Small intestine (tissue), 7 donors: Measurements from ENCODE around the gene ALMS1. TPM values are rescaled to one million over a fixed set of nuclear protein-coding genes. Genes with fewer than 3 reads are reported as not detected.
"Not testable (repeated sequence)": the region's sequence is repeated elsewhere in the genome, so short reads cannot be mapped to it uniquely, and the experiment has no call there.

Experiments
- DNase-seq, 2 donors: peaks; one replicate each; pipeline versions ENCODE4 v3.0.0 to v3.0.0-alpha.2; 2013
- FAIRE-seq: peaks from 2 replicates; lab custom pipeline; 2012; peaks lifted over from hg19 to GRCh38; lab: Jason Lieb, UNC
- H3K27ac ChIP-seq, 3 donors: one replicate each; pipeline ENCODE4 v1.5.1; 2013; ENCODE audit warnings: low read length in 2 of 3, mild to moderate bottlenecking in 2 of 3, control low read depth in 1 of 3, inconsistent platforms in 1 of 3, low read depth in 1 of 3, moderate library complexity in 1 of 3
- H3K27me3 ChIP-seq, 3 donors: one replicate each; pipeline ENCODE4 v1.6.1; 2013; ENCODE audit warnings: low read length in 3 of 3, inconsistent platforms in 1 of 3; ENCODE audit not compliant: control insufficient read depth in 3 of 3, insufficient read depth in 3 of 3
- H3K36me3 ChIP-seq, 3 donors: one replicate each; pipeline ENCODE4 v1.6.1; 2013; ENCODE audit warnings: low read length in 3 of 3, inconsistent platforms in 1 of 3, low read depth in 1 of 3, mild to moderate bottlenecking in 1 of 3, moderate library complexity in 1 of 3; ENCODE audit not compliant: control insufficient read depth in 3 of 3, insufficient read depth in 2 of 3
- H3K4me1 ChIP-seq, 3 donors: one replicate each; pipeline ENCODE4 v1.6.1; 2013; ENCODE audit warnings: low read length in 2 of 3, inconsistent platforms in 1 of 3, low read depth in 1 of 3, mild to moderate bottlenecking in 1 of 3, moderate library complexity in 1 of 3; ENCODE audit not compliant: control insufficient read depth in 3 of 3, insufficient read depth in 2 of 3
- H3K4me3 ChIP-seq, 3 donors: one replicate each; pipeline ENCODE4 v1.5.1; 2013; ENCODE audit warnings: low read length in 3 of 3, control low read depth in 1 of 3, inconsistent platforms in 1 of 3, low read depth in 1 of 3, mild to moderate bottlenecking in 1 of 3, moderate library complexity in 1 of 3
- H3K9me3 ChIP-seq, 2 donors: one replicate each; pipeline ENCODE4 v1.6.1; 2013; ENCODE audit warnings: low read depth in 1 of 2, low read length in 1 of 2; ENCODE audit not compliant: control insufficient read depth in 2 of 2, insufficient read depth in 1 of 2
- WGBS, 3 donors: extraction: QIAGEN DNeasy Blood & Tissue Kit; methylation state at CpG; one replicate each; pipeline ENCODE4 v1.1.7; 2013; 5-methylcytosine and 5-hydroxymethylcytosine counted together
- polyA plus RNA-seq, 4 donors: library from polyadenylated mRNA; stranded (reverse) in 3 of 4; unstranded in 1 of 4; fragments of 200-250 nt in 3 of 4; fragments of 120-200 nt in 1 of 4; gene quantifications; one replicate each; pipeline versions ENCODE4 v1.2.1 to v1.2.3, GENCODE V29; 2013
- donor health status: healthy with polysubstance abuse.
- donor health status: control.
- donor health status: control.
- donor health status: Bipolar disorder and iron deficiency.
- donor health status: healthy.

The ALMS1 gene
- polyA plus RNA-seq, 4 donors: 2.7 to 23.4 (median 6.1) TPM

DNA sequence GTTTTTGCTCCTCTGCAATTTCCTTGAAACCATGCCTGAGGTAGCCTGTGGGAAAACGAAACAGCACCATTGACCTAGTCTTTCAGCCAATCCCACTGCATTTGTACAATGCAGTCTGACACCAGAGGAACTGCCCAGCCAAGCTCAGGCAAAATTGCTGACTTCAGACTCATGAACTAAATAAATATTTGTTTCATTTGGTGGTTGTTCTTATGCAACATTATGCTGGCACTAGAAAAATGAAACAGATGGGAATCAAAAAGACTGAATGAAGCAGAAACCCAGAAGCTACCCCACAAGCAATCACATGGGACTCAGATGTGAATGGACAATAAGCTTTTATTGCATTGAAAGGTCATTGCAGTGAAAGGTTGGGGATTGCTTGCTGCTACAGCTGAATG lies 254.9 kb downstream of the ALMS1 start:
- no peak for FAIRE-seq
- DNase-seq: peak in 1 of 2 donors; percentile 6
- Histone ChIP-seq H3K4me3 (no peak overlapping the region), H3K36me3 (no peaks in the 10 kb centered on the region), H3K27me3 (no peaks in the 10 kb centered on the region), H3K9me3 (peaks cover 0 to 19% of the 10 kb centered on the region in 2 donors), H3K4me1 (peaks cover 0 to 3% (median 0%) of the 10 kb centered on the region in 3 donors), H3K27ac (peak overlapping the region in 1 of 3 donors; percentile 31)
- WGBS, 3 donors: 17 to 36% (median 26%) methylated on average over 1 of the region's 1 CpG

DNA sequence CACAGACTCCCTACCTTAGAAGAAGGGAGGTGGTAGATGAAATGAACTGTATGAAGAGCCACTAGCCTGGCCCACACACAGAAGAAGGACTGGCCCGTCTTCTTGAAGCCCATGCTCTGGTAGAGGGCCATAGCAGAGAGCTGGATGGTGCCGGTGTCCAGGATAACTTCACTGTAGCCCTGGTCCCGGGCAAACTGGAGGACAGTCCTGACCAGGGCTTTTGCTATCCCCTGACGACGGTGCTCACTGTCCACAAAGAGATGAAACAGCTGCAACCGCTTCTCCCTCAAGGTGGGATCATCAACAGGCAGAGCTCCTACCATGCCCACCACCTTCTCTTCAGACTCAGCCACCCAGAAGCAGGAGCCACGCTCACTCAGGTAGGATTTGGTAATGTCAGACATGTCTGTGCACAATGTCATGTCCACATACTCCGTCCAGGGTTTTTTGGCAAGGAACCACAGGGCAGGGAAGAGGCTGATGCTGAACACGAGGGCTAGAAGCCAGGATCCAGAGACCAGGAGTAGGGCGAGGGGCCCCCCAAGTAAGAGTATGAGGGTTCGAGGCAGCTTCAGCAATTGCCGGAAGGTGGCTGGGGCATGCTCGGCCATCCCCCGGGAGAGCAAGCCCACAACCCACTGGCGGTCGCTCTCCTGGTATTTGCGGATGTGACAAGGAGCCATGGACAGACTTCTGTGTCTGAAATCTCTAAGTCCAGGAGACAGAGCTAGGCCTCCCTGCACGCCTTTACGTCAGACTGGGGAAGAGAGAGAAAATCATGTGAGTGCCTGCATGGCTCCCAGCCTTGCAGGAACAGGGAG lies 255.5 kb downstream of the ALMS1 start:
- no peak for DNase-seq
- Histone ChIP-seq H3K27ac (peak overlapping the region in 1 of 3 donors; percentile 31), H3K4me1 (peaks cover 0 to 3% (median 0%) of the 10 kb centered on the region in 3 donors), H3K9me3 (peaks cover 0 to 19% of the 10 kb centered on the region in 2 donors), H3K4me3 (no peak overlapping the region), H3K27me3 (no peaks in the 10 kb centered on the region), H3K36me3 (no peaks in the 10 kb centered on the region)
- WGBS, 3 donors: 88 to 91% (median 89%) methylated on average over 19 of the region's 19 CpGs
- no peak for FAIRE-seq

DNA sequence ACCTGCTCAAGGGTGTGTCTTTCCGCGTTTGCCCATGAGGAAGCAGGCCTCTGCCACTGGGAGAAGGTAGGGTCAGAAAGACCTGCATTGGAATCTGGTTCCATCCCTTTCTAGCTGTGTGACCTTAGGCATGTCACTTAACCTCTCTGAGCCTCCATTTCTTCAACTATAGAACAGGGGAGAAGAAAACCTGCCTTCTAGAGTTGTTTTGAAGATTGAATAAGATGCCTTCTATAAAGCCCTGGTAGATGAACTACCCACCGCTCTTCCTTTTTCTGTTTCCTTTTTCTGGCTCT lies 256.1 kb downstream of the ALMS1 start:
- 63 to 81% (median 79%) methylated on average over 3 of the region's 3 CpGs for WGBS, 3 donors
- no peaks in the 10 kb centered on the region for H3K27me3 ChIP-seq
- H3K4me1 ChIP-seq: peaks cover 0 to 3% (median 0%) of the 10 kb centered on the region in 3 donors
- H3K27ac ChIP-seq: no peak overlapping the region
- FAIRE-seq (no peak), DNase-seq (no peak)
- peaks cover 0 to 19% of the 10 kb centered on the region in 2 donors for H3K9me3 ChIP-seq
- no peak overlapping the region for H3K4me3 ChIP-seq
- no peaks in the 10 kb centered on the region for H3K36me3 ChIP-seq

DNA sequence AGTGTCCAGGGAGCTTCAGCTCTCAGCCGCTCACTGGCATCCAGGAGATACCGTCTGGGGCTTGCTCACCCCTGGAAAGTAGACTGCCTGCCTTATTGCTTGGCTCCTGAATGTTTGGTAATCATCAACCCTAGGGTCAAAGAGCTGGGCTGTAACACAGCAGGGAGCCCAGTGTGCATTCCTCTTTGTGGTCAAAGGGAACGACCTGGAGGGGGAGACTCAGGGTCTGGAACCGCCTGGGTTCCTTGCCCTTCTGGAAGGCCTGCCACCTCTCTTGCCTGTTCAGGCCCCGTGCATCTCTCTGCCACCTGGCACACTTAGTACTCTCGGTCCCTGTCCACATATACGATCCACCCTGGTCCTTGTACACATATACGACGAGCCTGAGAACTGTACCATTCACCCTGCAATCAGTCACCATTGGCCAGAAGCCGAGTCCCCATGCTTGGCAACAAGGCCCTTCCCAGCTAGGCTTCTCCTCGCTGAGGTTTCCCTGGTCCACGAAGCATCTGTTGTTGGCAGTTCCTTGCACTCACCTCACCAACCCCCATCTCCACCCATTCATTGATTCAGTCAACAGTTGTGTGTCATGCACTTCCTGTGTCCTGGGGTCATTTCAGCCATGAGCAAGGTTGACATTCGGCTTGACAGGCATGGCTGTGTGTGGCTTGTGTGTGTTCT lies 256.8 kb downstream of the ALMS1 start, which contains the start of gene NAT8:
NAT8 (minus strand) TSS at position 85 of the 681 bp plus-strand sequence. CDS start 794 bp downstream, outside the sequence.
- no peak for DNase-seq
- 74 to 81% (median 75%) methylated on average over 13 of the region's 13 CpGs for WGBS, 3 donors
- Histone ChIP-seq H3K4me3 (no peak within 1 kb of the TSS), H3K36me3 (no peaks in the 10 kb centered on the region), H3K4me1 (peaks cover 0 to 3% (median 0%) of the 10 kb centered on the region in 3 donors), H3K27me3 (no peaks in the 10 kb centered on the region), H3K27ac (no peak within 1 kb of the TSS), H3K9me3 (peaks cover 0 to 17% of the 10 kb centered on the region in 2 donors)
- FAIRE-seq: no peak

DNA sequence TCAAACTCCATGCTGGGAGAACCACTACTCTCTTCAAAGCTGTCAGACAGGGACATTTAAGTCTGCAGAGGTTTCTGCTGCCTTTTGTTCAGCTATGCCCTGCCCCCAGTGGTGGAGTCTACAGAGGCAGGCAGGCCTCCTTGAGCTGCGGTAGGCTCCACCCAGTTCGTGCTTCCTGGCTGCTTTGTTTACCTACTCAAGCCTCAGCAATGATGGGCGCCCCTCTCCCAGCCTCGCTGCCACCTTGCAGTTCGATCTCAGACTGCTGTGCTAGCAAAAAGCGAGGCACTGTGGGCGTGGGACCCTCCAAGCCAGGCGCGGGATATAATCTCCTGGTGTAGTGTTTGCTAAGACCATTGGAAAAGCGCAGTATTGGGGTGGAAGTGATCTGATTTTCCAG lies 262.1 kb downstream of the ALMS1 start:
- H3K36me3 ChIP-seq, H3K27ac ChIP-seq, H3K4me3 ChIP-seq, H3K4me1 ChIP-seq, H3K9me3 ChIP-seq, H3K27me3 ChIP-seq, DNase-seq, FAIRE-seq: not testable (repeated sequence)
- 86 to 89% (median 88%) methylated on average over 10 of the region's 10 CpGs for WGBS, 3 donors

DNA sequence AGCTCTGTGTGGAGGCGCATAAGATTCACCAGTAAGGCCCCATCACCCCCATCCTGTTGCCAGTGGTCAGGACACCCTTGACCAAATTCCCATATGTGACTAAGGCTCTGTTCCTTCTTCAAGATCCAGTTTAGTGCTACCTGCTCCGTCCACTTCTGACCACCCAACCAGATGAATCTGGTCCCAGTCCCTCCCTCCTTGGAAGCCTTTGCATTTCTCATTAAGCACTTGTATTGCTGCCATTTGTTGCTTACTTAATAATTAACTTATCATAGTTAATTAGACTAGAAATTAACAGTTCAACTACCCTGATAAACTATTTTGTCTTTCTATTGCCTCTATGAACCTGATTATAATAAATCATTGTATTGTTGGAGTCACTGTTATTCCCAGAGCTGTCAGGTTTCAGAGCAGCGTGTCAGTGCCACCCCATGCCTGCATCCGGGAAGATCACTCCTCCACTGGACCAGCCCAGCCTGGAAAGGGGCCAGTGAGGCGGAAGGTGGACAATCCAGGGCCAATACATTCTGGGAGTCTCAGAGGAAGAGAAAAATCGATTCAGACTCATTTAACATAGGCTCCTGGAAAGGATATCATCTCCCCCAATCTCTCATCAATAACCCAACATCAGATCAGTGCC lies 266.1 kb downstream of the ALMS1 start:
- Histone ChIP-seq H3K27me3 (no peaks in the 10 kb centered on the region), H3K36me3 (no peaks in the 10 kb centered on the region), H3K27ac (no peak overlapping the region), H3K4me1 (no peaks in the 10 kb centered on the region), H3K9me3 (peaks cover 0 to 4% of the 10 kb centered on the region in 2 donors), H3K4me3 (no peak overlapping the region)
- FAIRE-seq: no peak
- no peak for DNase-seq
- WGBS, 3 donors: 55 to 73% (median 62%) methylated on average over 6 of the region's 6 CpGs

DNA sequence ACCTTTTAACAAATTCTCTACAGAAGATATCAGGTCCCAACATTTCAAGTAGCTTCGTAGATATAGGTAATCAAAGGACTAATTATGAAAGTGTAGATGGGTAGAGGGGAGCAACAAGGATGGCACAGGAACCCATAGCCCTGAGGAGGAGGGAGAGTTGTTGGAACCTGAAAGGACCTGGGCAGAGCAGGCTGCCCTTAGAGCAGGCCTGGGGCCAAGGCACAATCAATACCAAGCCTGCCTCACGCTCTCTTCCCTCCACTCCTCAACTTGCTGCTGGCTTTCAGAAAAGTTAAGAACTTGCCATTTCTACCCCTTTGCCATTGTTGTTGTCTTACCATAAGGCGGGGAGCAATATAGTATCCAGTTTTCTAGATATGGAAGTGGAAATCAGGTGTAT lies 266.7 kb downstream of the ALMS1 start:
- H3K27ac ChIP-seq: no peak overlapping the region
- FAIRE-seq (no peak), DNase-seq (no peak)
- no peaks in the 10 kb centered on the region for H3K27me3 ChIP-seq
- H3K4me3 ChIP-seq: no peak overlapping the region
- H3K4me1 ChIP-seq: no peaks in the 10 kb centered on the region
- 85 to 91% (median 85%) methylated on average over 3 of the region's 3 CpGs for WGBS, 3 donors
- peaks cover 0 to 4% of the 10 kb centered on the region in 2 donors for H3K9me3 ChIP-seq
- no peaks in the 10 kb centered on the region for H3K36me3 ChIP-seq

DNA sequence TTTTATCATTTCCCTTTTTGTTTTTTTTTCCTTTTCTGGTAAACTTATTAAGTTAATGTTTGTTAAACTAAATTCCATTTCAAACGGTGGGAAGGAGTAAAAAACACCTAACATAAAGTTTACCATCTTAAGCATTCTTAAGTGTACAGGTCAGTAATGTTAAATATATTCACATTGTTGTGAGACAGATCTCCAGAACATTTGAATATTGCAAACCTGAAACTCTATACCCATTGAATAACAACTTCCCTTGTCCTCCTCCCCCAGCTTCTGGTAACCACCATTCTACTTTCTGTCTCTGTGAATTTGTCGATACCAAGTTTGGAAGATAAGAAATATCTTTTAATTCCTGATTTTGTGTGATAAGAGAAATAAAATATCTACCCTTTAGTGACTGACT lies 268.5 kb downstream of the ALMS1 start:
- 54 to 59% (median 57%) methylated on average over 2 of the region's 2 CpGs for WGBS, 3 donors
- FAIRE-seq: no peak
- Histone ChIP-seq H3K4me1 (no peaks in the 10 kb centered on the region), H3K9me3 (no peaks in the 10 kb centered on the region), H3K27me3 (no peaks in the 10 kb centered on the region), H3K27ac (no peak overlapping the region), H3K4me3 (no peak overlapping the region), H3K36me3 (no peaks in the 10 kb centered on the region)
- no peak for DNase-seq
